ENCODE measurements around the gene APBA2. TPM values are rescaled to one million over a fixed set of nuclear protein-coding genes. Genes with fewer than 3 reads are reported as not detected.

APBA2 gene
- total RNA-seq, 1 experiment from 2014 or later: 18.4 TPM

DNA sequence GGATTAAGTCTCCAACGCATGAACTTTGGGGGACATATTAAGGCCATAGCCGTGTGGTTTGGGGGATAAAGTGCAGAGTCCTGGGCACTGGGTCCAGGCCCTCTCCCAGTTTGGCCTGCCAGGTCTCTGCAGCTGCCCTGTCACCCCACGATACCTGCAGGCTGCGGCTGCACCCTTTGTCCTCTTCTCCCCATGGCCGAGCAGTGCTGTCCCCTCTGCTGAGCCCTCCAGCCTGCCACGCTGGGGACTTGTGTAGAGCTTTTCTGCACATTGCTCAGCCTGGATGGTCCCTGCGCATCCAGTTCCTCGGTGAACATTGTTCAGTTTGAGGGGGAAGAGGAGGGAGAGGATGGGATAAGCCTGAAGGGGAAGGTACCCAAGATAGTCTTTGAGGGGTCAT lies 167.2 kb downstream of the APBA2 start:
- in situ Hi-C loops (cut with HindIII; ENCODE audit: low pct_unique_long_range_greater_than_20kb, low sequenced_read_pairs): no loop called here
- no peak for DNase-seq (ENCODE audit: low read depth)

DNA sequence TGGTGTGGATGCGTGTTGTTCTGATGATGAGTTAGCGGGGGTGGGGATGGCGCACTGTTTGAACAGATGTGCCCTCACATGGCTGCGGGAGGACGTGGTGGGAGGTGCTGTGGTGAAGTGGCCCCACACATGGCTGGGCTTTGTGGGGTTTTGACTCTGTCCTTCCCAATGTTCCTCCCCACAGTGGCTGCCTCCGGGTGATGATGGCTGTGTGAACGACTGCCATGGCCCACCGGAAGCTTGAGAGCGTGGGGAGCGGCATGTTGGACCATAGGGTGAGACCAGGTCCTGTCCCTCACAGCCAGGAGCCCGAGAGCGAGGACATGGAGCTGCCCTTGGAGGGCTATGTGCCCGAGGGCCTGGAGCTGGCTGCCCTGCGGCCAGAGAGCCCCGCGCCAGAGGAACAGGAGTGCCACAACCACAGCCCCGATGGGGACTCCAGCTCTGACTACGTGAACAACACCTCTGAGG lies 167.9 kb downstream of the APBA2 start:
- in situ Hi-C loops (cut with HindIII; ENCODE audit: low pct_unique_long_range_greater_than_20kb, low sequenced_read_pairs): no loop called here

DNA sequence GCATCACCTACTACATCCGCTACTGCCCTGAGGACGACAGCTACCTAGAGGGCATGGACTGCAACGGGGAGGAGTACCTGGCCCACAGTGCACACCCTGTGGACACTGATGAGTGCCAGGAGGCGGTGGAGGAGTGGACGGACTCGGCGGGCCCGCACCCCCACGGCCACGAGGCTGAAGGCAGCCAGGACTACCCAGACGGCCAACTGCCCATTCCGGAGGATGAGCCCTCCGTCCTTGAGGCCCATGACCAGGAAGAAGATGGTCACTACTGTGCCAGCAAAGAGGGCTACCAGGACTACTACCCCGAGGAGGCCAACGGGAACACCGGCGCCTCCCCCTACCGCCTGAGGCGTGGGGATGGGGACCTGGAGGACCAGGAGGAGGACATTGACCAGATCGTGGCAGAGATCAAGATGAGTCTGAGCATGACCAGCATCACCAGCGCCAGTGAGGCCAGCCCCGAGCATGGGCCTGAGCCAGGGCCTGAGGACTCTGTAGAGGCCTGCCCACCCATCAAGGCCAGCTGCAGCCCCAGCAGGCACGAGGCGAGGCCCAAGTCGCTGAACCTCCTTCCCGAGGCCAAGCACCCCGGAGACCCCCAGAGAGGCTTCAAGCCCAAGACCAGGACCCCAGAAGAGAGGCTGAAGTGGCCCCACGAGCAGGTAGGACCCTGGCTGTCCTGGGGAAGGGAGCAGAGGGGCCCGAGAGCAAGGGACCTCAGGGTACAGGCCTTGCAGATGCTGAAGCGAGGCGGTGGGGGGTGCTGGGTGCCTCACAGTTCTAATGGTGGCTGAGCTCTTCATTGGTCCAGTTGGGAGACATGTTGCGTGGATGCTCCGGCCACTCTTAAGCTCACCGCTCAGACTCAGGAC lies 168.6 kb downstream of the APBA2 start:
- in situ Hi-C loops (cut with HindIII; ENCODE audit: low pct_unique_long_range_greater_than_20kb, low sequenced_read_pairs): no loop called here
- no peak for DNase-seq (ENCODE audit: low read depth)

More for the DNA sequence above, 167.9 kb downstream of the APBA2 start:
- no peak for DNase-seq (ENCODE audit: low read depth)

DNA sequence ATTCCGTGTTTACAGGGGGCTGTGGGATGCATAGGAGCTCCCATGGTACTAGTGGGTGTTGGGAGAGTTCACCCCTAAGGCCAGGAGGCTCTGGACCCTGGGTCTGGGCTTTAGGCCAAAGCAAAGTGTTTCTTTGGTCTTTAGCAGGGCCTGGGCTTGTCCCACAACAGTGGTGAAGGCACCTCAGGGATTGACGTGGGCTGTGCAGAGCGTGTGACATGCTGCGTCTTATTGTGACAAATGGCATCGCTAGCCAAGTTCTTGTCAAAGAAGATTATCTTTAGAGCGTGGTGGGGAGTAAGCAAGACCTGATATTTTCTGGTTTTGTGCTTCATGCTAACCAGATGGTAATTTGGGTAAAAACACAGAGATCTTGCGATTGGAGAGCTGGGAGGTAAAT lies 170.1 kb downstream of the APBA2 start:
- in situ Hi-C loops (cut with HindIII; ENCODE audit: low pct_unique_long_range_greater_than_20kb, low sequenced_read_pairs): no loop called here
- no peak for DNase-seq (ENCODE audit: low read depth)

DNA sequence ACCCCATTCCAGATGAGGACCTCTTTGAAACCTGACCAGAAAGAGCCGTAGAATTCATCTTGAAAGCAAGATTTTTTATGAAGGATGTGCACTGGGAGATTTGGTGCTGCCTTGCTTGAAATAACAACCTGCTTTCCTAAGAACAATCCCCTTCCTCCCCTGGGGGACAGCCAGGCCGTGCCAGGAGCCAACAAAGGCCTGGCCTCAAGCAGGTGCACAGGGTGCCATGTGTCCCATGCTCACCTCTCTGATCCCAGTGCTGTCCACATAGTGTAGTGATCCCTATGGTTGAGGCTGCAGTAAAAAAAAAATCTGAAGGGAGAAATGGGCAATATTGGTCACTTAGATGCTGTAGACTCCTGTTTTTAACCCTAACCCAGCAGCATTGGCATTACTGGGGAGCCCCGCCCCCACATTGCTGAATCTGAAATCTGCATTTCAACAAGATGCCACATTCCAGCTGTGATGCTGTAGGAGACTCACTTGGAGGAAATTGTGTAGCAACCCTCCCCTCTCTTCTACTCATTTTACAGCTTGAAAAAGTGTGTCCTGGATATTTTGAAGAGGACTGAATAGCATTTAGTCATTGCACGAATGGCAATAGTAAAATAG lies 171.2 kb downstream of the APBA2 start:
- in situ Hi-C loops (cut with HindIII; ENCODE audit: low pct_unique_long_range_greater_than_20kb, low sequenced_read_pairs): no loop called here
- no peak for DNase-seq (ENCODE audit: low read depth)

DNA sequence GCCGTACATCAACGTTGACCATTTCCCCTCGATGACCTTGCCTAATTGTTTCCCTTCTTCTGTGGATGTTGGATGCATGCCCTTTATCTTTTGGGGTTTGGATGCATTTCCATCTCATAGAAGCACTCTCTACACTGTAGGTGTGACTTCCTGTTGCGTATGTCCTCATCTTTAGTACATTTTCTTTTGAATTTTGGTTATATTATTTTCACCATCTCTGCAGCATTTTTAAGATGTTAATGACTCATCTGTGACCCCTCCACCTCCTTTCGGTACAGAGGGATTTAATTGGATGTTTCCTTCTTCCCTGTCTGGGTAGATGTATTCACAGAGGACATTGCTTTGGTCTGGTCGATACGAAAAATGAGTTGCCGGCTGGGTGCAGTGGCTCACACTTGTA lies 172.1 kb downstream of the APBA2 start:
- DNase-seq (ENCODE audit: low read depth): no peak
- in situ Hi-C loops (cut with HindIII; ENCODE audit: low pct_unique_long_range_greater_than_20kb, low sequenced_read_pairs): no loop called here

DNA sequence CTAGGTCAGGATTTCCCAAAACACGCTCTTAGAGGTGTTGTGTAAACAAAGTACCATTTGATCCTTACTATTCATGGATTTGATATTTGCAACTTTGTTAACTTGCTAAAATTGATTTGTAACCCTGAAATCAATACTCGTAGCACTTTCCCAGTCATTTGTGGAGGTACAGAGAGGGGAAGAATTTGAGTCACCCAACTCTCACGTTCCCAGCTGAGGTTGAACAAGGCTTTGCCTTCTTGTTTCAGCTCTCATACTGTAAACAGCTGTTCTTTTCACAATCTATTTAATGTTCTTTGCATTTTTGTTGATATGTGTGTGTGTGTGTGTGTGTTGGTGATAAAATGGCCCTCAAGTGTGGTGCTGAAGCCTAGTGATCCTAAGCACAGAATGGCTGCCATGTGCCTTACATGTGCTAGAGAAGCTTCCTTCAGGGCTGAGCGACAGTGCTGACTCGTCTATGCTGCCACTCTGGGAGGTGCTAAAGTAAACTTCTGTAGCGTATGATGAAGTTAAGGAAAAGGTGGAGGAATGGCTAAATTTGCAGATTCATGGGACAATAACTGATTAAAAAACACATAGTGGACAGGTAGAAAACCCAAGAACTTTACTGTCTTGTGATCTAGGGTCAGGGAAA lies 173.2 kb downstream of the APBA2 start:
- in situ Hi-C loops (cut with HindIII; ENCODE audit: low pct_unique_long_range_greater_than_20kb, low sequenced_read_pairs): no loop called here
- no peak for DNase-seq (ENCODE audit: low read depth)

DNA sequence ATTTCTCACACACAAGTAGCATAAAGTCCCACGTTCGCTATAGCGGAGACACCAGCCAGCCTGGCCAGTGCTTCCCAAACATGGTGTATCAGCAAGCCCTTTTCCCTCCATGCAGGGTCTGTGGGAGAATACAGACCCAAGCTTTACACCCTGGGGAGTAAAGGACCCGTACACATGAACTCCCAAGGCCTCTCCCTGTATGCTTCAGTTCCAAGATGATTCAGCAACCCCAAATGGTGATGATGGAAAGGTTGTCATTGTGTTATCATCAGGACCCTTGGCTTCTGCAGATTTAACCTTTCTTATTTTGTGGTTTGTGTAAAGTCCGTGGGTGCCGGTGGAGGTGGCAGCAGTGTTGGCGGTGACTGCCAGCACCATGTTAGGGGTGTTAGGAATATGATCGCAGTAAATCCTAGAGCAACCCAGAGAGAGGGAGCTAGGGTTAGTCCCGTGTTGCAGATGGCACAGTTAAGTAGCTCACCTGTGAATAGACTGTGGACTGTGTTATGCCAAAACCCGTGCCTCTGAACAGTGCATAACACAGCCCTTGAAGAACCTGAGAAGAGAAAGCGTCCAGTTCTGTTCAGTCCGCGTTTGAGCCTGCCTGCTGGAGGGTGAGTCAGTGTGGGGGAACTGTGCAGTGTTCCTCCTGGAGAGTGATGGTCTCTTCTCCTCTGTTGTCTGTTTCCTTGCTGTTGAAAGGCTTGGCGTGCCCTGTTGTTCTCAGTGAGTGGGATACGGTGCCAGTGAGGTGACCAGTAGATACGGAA lies 174.3 kb downstream of the APBA2 start:
- in situ Hi-C loops (cut with HindIII; ENCODE audit: low pct_unique_long_range_greater_than_20kb, low sequenced_read_pairs): no loop called here
- no peak for DNase-seq (ENCODE audit: low read depth)

DNA sequence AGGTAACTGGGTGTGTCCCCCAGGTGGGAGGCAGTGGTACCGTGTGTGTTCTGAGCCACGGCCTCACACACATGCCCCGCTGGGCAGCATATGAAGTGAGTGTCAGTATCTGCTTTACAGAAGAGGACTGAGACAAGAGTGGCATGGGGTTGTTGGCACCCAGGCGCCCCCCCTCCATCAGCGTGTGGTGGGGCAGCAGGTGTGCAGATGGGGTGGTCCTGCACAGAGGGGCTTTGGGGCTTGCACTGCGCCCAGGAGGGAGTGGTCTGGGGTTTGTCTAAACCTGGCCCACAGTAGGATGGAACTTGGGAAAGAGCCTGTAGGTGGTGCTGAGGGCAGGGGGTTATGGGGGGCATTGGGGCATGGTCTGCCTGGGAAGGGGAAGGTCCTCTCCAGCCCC lies 176.0 kb downstream of the APBA2 start:
- no peak for DNase-seq (ENCODE audit: low read depth)
- in situ Hi-C loops (cut with HindIII; ENCODE audit: low pct_unique_long_range_greater_than_20kb, low sequenced_read_pairs): no loop called here

DNA sequence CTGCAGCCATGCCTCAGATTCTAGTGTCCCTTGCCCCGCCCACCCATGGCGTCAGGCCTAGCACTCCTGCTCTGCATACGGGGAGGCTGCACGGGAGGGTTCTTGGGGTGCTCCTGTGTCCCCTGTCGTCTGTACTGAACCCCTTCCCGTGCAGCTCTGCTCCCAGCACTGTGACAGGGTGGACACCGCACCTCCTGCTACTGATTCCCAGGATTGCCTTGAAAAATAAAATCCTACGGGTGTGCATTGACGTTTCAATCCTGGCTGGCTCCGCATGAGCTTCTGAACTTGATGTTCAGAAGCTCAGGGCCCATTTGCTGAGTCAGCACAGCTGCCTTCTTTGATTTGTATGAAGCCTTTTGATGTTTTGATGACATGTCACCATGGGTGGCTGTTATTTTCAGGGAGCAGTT lies 176.4 kb downstream of the APBA2 start:
- no peak for DNase-seq (ENCODE audit: low read depth)
- in situ Hi-C loops (cut with HindIII; ENCODE audit: low pct_unique_long_range_greater_than_20kb, low sequenced_read_pairs): no loop called here

DNA sequence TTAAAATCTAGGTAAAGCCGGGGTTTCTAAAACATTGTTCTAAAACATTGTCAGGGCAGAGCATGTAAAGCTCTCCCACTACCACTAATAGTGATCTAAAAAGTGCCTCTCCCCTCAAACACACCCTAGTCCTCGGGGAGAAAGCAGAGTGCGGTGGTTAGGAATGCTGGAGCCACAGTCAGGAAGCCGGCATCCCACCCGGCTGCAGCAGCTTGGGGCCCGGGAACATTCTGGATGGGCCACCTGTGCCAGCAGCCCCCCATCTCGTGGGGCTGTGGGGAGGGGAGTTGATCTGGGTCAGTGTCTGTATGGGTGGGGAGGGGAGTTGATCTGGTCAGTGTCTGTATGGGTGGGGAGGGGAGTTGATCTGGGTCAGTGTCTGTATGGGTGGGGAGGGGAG lies 176.9 kb downstream of the APBA2 start:
- in situ Hi-C loops (cut with HindIII; ENCODE audit: low pct_unique_long_range_greater_than_20kb, low sequenced_read_pairs): no loop called here
- DNase-seq (ENCODE audit: low read depth): no peak

DNA sequence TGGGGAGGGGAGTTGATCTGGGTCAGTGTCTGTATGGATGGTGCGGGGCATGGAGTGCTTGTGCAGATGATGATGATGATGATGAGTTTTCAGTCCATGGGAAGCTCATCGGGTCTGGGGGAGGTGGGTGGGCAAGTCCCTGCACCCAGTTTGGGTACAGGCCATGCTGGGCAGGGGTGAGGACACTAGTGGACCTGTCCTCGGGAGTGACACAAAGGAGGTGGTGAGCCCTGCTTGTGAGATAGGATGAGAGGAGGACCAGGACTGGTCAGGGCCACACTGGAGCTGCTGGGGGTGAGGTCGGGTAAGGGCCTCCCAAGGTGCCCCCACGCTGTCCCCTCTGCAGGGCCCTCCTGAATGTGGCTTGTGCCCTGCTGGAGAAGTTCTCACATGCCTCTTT lies 177.9 kb downstream of the APBA2 start:
- in situ Hi-C loops (cut with HindIII; ENCODE audit: low pct_unique_long_range_greater_than_20kb, low sequenced_read_pairs): no loop called here
- no peak for DNase-seq (ENCODE audit: low read depth)

DNA sequence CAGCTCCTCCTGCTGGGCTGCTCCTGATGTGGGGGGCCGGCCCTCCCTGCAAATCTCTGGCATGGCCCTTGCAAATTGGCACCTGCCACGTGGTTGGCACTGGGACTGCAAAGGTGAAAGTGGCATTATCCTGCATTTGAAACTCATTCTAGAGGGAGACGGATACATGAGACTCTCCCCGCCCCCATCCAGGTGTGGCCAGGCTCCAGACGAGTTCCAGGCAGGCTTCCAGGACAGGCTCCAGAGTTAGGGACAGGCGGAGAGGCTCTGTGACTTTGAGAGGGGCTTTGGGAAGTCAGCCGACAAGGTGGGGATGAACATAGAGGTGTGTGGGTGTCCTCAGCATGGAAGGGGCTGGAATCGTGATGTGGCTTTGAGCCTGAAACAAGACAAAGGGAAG lies 178.5 kb downstream of the APBA2 start:
- no peak for DNase-seq (ENCODE audit: low read depth)
- in situ Hi-C loops (cut with HindIII; ENCODE audit: low pct_unique_long_range_greater_than_20kb, low sequenced_read_pairs): no loop called here

DNA sequence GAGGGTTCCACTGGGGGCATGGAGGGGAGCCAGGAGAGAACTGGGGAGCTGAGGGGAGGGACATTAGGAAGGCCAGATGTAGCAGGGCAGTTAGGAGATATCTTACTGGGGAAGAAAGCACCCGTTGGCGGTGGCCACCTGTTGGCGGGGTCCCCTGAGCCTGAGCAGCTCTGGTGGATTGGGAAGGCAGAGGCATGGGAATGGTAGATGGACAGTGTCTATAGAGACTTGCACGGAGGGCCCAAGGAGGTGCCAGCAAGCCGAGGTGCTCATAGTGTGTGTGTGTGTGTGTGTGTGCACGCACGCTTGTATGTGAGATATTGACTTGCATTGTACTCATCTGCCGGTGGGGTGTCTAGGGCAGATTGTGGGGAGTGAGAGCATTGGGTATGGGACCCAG lies 179.0 kb downstream of the APBA2 start:
- in situ Hi-C loops (cut with HindIII; ENCODE audit: low pct_unique_long_range_greater_than_20kb, low sequenced_read_pairs): no loop called here
- no peak for DNase-seq (ENCODE audit: low read depth)

DNA sequence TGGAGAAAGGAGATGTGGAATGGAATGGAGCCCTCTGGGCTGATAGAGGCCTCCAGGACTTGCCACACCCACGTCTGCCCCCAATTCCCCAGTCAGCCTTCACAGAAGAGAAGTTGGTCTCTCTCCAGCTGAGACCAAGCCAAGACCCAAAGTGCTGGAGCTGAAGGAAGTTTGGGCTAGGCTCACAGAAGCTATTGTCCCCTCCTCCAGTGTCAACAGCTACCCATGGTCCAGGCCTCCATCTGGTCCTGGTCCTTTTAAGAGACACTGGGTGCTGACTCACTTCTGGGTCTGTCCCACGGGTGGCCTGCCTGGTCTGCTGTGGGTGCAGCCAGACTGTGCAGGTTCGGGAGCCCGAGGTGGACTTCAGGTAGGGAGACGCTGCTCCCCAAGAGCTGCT lies 179.8 kb downstream of the APBA2 start:
- in situ Hi-C loops (cut with HindIII; ENCODE audit: low pct_unique_long_range_greater_than_20kb, low sequenced_read_pairs): no loop called here
- DNase-seq (ENCODE audit: low read depth): no peak

DNA sequence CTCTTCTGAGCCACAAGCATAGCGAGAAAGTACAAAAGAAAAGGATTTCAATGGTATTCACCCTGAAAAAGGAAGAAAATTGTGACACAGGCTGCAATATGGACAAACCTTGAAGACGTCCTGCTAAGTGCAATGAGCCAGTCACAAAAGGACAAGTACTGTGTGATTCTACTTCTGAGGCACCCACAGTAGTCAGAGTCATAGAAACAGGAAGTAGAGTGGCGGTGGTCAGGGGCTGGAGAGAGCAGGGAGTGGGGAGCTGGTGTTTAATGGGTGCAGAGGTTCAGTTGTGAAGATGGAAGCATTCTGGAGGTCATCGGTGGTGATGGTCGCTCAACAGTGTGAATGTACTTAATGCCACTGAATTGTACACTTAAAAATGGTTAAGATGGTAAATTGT lies 180.5 kb downstream of the APBA2 start:
- DNase-seq (ENCODE audit: low read depth): no peak
- in situ Hi-C loops (cut with HindIII; ENCODE audit: low pct_unique_long_range_greater_than_20kb, low sequenced_read_pairs): no loop called here

DNA sequence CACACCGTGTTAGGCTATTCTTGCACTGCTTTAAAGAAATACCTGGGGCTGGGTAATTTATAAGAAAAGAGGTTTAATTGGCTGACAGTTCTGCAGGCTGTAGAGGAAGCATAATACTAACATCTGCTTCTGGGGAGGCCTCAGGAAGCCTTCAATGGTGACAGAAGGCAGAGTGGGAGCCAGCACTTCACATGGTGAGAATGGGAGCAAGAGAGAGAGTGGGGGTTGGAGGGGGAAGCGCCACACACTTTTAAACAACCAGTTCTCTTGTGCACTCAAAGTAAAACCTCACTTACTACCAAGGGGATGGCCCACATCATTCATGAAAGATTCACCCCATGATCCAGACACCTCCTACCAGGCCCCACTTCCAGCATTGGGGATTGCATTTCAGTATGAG lies 181.1 kb downstream of the APBA2 start:
- in situ Hi-C loops (cut with HindIII; ENCODE audit: low pct_unique_long_range_greater_than_20kb, low sequenced_read_pairs): no loop called here
- DNase-seq (ENCODE audit: low read depth): no peak

DNA sequence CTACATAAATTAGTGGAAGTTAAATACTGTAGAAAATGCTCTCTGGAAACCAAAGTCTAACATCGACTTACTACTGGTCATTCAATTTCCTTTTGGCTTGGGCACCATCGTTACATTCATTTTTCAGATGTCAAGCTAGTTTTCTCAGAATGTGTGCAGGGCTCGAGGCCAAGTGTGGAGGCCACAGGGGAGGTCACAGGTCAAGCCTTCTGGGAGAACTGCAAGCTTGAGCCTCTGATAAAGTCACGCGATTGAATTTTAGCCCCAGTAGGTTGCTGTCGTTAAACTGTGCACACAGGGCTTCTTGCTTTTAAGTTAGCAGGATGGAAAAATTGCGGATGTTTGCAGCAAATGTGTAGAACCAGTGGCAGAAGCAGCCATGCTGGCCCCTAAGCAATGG lies 182.2 kb downstream of the APBA2 start:
- in situ Hi-C loops (cut with HindIII; ENCODE audit: low pct_unique_long_range_greater_than_20kb, low sequenced_read_pairs): no loop called here
- DNase-seq (ENCODE audit: low read depth): no peak

Measured in Caki2 (cell line).